Pons (tissue), 1 donor: Measurements from ENCODE around the gene PHF5A.

Experiments used
- DNase-seq: peaks from one replicate; pipeline ENCODE4 v3.0.0-alpha.2; 2016; ENCODE audit warnings: low spot score

Gene PHF5A, protein sequence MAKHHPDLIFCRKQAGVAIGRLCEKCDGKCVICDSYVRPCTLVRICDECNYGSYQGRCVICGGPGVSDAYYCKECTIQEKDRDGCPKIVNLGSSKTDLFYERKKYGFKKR

DNA sequence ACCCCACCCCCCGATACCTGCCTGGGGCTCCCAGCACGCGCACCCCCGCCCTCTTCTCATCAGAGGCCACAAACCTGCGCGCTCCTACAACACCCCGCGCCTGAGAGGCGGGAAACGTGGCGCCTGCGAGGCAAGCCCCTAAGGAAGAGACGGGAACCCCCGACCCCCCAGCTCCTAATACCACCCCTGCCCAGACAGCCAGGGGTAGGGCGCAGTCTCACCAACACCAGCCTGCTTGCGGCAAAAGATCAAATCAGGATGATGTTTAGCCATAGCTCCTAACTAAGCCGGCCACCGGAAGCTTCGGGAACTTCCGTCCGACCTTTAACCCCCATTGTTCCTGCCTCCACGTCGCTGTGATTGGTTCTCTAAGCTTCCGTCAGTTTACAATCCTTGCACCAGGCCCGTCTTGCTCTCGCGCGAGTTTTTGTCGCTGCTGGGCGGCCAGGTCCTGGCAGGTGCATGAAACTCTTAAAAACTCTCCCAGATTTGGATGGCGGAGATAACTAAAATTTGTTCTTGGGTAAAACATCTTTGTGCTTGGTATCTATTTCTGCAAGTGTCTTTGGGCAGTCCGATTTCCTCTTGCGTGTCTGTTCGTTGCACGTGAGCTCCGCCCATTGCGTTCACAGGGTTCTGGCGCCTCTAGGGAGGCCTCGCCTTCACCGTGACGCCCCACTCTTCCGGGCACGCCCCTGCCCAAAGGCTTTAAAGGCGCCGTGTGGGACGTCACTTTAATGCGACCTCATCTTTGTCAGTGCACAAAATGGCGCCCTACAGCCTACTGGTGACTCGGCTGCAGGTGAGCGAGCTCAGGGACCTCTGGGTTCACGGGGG lies at the start of gene PHF5A, which contains the start of gene ACO2:
PHF5A (minus strand) TSS at position 312 of the 837 bp plus-strand sequence; CDS start at position 273, 39 bp downstream.
ACO2 (plus strand) TSS at position 737 of the 837 bp plus-strand sequence; CDS start at position 767, 30 bp downstream.
- DNase-seq: peak; percentile 99

DNA sequence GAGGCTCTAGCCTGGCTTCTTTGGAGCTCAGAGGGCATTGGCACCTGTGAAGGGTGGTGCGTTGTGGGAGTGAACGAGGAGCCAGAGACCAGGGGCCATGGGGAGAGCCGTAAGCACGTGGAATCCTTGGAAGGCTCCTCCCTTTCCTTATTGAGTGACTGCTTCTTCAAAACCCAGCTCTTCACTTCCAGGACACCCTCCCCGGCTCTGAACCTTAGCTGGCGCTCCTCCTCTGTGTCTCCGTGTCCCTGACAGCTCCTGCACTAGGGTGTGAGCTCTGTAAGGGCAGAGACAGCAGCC lies 49.5 kb upstream of the PHF5A start:
- no peak for DNase-seq

DNA sequence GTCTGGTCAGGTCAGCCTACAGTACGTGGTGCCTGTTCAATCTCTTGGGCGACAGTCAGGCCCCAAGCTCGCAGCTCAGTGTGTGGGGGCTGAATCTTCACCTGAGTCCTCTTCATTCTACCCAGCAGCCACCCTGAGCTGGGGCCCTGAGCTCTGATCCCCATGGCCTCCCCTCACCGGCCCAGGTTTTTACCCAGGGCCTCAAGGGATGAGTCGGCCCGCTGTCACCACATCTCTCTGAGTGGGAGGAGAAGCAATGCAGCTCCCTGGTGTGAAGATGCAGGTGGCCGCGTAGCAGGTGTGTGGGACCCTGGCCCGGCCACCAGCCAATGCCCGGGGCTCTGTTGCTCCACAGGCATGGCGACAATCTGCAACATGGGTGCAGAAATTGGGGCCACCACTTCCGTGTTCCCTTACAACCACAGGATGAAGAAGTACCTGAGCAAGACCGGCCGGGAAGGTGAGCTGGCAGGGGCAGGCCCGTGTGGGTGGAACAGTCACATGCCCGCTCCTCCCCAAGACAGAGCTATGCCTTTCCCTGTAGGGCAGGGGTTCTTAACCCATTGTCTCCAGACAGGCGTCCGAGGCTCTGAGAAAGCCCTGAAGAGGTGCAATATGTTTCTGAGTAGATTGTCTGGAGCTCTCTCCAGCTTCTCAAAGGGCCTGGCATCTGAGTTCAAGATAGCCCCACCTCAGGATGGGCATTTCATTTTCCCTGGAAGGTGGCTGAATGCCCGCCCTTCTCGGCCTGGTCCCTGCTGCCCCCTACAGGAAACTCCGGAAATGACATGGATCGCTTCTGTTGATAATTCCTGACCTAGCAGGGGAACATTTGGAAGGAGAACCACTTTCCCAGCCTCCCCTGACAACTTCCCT lies 48.9 kb upstream of the PHF5A start:
- peak; percentile 81 for DNase-seq

DNA sequence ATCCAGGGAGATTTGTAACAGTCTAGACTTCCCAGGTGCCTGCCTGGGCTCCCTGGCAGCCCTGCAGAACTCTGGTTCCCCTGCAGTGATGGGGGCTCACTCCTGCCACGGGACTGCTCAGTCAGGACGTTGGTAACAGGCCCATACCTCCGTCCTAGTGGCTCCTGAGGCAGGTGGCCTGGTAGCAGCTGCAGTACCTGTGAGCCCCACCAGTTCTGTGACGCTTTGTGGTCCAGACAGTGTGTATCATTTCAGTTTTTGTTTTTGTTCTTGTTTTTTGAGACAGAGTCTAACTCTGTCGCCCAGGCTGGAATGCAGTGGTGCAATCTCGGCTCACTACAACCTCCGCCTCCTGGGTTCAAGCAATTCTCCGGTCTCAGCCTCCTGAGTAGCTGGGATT lies 48.0 kb upstream of the PHF5A start:
- no peak for DNase-seq

DNA sequence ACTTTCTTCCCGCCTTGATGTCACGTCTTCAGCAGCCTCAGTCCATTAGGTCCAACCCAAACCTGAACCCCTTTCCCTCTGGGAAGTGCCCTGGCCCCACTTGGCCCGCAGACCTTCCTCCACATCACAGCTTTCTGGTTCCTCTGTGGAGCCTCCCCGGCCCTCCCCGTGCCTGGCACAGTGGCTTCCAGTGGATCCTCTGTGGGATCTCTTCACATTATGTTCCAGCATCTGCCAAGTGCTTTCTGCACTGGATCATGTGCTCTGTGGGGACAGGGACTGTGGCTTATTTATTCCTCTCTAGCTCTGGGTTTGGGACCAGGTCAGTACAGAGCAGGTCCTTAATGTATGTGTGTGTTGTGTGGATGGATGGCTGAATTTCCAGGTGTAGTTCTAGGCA lies 44.9 kb upstream of the PHF5A start:
- peak; percentile 86 for DNase-seq

DNA sequence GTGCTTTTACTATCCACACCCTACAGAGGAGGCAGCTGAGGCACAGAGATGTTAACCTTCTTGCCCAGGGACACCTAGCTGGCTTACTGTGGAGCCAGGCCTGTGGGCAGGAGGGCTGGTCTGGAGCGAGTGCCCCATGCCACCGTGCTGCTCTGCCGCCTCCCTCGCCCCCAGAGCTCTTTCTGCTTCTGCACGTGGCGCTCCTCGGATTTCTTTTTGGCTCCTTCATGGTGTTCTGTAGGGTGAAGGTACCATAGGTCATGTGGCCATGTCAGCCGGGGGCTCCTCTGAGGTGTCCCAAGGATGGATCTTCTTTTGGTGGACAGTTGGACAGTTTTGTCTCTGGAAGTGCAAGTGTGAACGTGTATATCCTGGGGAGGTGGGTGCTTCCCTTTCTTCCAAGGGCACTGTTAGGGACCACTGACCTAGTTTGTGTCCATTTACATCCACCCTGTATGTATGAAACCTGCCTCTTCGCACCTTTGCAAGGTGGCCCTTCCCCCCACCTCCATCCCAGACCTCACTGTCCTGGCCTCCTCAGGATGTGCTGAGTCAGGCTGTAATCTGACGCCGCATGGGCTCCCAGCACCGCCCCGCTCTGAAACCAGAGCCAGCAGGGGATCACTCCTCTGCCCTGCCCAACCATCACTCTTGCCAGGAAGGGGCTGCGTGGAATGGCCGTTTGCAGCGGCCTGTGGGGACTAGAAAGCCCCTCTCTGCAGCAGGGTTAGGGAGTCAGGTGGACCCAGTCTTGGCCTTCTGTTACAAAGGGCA lies 44.1 kb upstream of the PHF5A start:
- no peak for DNase-seq

DNA sequence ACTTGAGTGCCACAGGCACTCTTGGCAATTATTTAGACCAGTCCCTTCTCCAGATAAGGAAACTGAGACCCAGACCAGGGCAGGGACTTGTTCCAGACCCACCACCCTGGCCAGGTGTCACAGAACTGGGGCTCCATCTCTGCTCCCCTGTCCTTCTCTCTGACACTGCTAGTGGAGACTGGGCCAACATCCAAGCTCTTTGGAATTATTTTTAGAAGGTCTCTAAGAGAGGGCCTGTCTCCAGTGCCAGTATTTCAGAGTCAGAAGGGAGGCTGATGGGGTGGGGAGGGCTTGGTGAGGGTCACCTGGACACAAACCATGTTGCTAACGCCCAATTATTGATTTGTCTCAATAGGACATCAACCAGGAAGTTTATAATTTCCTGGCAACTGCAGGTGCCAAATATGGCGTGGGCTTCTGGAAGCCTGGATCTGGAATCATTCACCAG lies 43.1 kb upstream of the PHF5A start:
- no peak for DNase-seq

DNA sequence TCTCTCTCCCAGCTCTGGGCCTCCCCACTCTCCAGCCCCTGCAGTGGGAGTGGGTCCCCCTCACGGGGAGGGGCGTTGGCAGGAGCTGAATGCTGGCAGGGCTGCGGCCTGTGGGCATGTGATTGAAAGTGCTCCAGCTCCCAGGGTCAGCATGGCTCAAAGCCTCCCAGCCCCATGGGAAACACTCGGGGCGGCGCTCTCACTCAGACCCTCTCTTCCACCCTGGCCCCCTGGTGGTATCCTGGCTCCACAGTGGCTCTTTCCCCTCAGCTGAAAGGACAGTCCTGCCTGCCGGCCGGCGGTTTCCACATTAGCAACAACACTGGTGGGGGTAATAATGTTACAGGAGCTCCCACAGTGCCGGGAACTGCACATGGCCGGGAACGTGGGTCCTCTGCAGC lies 40.3 kb upstream of the PHF5A start:
- peak; percentile 87 for DNase-seq

DNA sequence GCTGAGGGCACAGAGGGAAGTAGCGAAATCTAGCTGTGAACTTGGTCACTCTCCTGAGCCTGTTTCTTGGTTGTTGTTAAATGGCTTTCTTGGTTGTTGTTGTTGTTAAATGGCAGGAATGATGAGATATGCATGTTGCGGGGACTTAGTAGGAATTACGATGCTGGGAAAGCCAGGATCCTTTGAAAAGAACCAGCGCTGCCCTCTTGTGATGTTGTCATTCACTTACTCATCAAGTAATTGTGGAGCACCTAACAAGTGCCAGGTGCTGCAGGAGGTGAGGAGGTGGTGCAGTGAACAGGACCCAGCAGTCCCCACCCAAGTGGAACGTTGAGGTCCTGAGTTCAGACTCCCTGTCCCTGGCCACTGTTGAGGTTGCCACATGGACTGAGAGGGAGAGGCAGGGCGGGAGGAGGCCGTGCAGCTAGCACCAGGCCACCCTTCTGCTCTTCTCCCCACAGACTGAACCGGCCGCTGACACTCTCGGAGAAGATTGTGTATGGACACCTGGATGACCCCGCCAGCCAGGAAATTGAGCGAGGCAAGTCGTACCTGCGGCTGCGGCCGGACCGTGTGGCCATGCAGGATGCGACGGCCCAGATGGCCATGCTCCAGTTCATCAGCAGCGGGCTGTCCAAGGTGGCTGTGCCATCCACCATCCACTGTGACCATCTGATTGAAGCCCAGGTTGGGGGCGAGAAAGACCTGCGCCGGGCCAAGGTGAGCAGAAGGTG lies 39.0 kb upstream of the PHF5A start:
- no peak for DNase-seq

DNA sequence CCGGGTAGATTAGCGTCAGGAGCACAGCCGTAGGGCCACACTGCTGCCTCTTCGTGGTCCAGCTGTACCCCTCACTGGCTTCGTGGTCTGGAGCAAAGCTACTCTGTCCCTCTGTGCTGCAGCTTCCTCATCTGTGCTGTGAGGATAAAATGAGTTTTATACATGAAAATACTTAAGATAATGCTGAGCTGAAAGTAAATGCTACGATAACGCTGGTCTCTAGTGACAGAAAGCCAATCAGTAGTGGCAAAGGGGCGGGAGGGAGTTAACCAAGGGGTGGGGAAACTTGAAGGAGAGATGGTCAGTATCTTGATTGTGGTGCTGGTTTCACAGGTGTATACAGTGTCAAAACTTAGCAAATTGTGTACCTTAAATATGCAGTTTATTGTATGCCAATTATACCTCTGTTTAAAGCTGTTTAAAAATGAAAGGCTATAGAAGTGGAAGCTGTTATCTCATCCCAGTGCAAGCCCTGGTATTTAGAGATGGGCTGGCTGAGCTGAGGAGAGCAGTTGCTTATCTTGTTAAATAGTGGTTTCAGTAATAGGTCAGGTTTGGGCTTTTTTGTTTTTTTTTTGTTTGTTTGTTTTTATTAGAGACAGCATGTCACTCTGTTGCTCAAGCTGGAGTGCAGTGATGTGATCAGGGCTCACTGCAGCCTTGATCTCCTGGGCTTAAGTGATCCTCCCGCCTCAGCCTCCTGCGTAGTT lies 37.2 kb upstream of the PHF5A start:
- DNase-seq: no peak

DNA sequence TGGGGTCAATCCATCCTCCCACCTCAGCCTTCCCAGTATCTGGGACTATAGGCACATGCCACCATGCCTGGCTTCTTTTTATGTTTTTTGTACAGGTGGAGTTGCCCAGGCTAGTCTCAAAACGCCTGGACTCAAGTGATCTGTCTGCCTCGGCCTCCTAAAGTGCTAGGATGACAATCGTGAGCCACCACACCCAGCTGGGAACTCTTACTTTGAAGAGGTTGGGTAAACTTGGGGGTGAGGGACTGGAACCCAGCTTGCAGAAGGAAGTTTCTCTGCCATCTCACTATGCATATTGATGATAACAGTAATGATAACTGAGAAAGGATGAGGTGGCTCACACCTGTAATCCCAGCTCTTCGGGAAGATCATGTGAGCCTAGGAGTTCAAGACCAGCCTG lies 36.3 kb upstream of the PHF5A start:
- no peak for DNase-seq

DNA sequence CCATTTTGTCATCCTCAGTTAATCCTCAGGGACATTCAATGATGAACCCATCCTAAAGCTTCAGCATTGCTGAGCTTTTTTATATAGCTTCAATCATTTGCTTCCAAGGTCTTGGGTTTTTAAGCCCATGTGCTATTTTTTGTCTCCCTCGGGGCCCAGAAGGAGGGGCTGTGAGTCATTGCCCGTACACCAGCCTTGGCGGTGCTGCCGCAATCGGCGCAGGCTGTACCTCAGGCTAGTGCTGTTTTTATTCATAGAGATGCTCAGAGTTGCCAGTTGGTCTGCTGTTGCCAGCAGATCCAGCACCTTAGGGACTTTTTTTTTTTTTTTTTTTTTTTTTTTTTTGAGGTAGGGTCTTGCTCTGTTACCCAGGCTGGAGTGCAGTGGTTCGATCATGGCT lies 35.9 kb upstream of the PHF5A start:
- DNase-seq: no peak

DNA sequence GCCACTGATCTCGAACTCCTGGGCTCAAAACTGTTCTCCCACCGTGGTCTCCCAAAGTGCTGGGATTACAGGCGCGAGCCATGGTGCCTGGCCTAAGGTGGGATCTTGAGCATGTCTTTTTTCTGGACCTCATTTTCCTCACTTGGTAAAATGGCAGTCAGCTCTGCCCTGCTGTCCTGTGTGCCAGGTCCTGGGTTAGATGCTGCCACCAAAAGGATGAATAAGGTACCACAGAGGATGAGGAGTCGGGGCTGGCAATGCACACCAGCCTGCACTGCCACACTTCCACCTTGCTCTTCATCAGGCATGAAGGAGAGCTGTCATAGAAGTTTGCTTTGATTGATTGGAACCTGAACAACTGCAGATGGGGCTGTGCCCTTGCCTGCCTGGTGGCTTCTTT lies 32.7 kb upstream of the PHF5A start:
- DNase-seq: peak; percentile 76

DNA sequence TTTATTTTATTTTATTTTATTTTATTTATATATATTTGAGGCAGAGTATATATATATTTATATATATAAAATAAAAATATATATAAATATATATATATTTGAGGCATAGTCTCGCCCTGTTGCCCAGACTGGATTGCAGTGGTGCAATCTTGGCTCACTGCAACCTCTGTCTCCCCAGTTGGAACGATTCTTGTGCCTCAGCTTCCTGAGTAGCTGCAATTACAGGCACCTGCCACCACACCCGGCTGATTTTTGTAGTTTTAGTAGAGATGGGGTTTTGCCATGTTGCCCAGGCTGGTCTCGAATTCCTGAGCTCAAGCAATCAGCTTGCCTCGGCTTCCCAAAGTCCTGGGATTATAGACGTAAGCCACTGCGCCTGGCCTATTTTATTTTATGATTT lies 31.8 kb upstream of the PHF5A start:
- no peak for DNase-seq

DNA sequence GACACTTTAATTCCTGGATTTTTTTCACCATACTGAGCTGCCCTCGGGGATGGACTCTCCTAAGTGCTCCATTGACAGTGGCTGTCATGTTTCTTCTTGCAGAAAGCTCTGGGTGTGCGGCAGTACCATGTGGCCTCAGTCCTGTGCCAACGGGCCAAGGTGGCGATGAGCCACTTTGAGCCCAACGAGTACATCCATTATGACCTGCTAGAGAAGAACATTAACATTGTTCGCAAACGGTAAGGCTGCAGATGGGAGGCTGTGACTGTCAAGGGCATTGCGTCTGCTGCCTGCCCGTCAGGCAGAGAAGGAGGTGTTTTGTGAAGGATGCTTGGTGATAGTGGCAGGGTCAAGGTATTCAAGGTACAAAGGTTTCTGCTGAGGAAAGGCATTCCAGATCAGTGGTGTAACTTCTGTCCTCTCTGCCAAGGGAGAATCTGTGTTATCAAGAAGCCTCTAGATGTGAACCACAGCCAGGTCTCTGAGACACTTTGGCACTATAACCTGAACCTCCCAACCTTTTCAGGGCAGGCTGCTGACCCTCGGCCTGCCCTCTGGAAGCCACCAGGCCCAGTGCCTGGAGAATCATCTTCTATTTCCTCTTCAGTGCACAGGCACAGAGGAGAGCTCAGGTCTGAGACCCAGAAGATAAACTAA lies 31.3 kb upstream of the PHF5A start:
- no peak for DNase-seq

DNA sequence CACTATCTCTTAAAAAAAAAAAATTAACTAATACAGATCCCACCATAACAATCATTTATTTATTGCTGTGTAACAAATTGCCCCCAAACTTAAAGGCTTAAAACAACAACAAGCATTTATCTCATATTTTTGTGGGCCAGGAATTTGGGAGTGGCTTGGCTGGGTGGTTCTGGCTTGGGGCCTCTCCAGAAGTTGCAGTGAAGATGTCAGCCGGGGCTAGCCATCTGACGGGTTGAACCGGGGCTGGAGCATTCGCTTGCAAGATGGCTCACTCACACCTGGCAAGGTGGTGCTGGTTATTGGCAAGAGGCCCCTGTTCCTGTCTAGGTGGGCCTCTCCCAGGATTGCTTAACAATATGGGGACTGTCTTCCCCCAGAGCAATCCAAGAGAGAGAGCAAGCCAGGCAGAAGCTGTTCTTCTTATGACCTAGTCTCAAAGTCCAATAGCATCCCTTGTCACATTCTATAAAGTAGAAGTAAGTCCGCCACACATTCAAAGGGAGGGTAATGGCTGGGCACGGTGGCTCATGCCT lies 29.9 kb upstream of the PHF5A start:
- no peak for DNase-seq

DNA sequence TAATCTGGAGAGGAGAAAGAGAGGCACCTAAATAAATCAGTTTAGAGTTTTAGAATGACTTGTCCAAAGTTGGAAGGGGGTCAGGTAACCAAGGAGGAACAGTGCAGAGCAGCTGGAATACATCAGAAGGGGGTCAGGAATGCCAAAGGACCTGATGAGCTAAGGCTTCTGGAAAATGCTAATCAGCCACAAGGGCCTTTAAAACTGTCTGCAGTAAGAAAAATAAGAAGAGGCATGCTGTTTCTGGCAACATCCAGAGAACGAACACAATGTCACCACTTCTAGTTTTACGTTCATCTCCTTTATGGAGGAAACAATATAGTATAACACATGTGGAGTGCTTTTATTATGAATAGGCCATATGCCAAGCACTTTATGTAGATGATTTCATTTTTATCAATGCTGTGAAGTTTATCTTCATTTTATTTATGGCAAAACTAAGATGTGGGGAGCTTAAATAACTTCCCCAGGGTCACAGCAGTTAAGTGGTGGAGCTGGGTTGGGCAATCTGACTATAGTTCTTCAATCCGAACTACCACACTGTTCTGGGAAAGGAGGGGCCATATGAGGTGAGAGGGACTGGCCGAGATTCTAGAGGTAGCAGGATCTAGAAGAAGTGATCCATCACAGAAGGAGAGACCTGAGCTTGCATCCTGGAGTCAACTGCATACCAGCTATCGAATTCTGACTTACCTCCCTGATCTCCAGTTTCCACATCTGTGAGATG lies 23.0 kb upstream of the PHF5A start:
- peak; percentile 42 for DNase-seq

DNA sequence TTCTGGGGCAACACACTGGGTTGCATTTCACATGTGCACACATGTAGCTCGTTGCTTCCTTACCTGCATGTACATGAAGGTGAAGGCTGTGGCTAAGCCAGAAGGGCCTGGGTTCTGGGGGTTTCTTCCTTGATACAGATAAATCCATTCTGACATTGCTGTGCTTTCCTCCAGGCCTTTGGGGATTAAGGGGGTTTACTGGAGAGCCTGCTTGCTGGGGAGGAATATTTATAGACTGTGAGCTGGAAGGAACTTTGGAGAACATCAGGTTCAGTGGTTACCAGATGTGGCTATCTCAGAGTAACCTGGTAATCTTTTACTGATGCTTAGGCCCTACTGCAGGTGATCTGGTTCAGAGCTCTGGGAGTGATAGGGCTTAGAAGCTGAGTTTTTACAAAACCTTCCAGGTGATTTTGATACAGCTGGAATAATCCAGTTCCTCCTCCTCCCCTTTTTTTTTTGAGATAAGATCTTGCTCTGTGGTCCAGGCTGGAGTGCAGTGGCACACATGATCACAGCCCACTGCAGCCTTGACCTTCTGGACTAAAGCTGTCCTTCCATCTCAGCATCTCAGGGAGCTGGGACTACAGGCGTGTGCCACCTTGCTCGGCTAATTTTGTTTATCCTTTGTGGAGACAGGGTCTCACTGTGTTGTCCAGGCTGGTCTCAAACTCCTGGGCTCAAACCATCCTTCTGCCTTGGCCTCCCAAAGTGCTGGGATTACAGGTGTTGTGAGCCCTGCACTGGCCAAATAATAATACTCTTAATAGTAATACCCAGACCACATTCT lies 20.3 kb upstream of the PHF5A start:
- no peak for DNase-seq
